DND-41 (cell line): ENCODE data around the gene FRY.

Experiments used
- ATAC-seq: fragments of 200-7000 bp; cut with Tn5 transposase; 3 replicates; pipeline ENCODE4 v1.9.1; 2021; ENCODE audit warnings: low read depth; ENCODE audit not compliant: insufficient read depth
- DNase-seq: peaks from one replicate; pipeline ENCODE4 v3.0.0-alpha.2; 2020
- H2AFZ ChIP-seq: 2 replicates; pipeline ENCODE4 v1.6.0; 2012; ENCODE audit warnings: low read depth, low read length
- H3K27ac ChIP-seq: 2 replicates; pipeline ENCODE4 v1.5.1; 2012; ENCODE audit warnings: low read length, inconsistent platforms
- H3K27me3 ChIP-seq: fragments of 200-600 bp; sonication (generic); 2 replicates; pipeline ENCODE4 v1.6.0; 2012; ENCODE audit warnings: low read length, mild to moderate bottlenecking, inconsistent platforms; ENCODE audit not compliant: insufficient read depth, poor library complexity
- H3K36me3 ChIP-seq: 2 replicates; pipeline ENCODE4 v1.5.1; 2012; ENCODE audit warnings: low read length, inconsistent platforms; ENCODE audit not compliant: insufficient read depth
- H3K4me1 ChIP-seq: 2 replicates; pipeline ENCODE4 v1.5.1; 2012; ENCODE audit warnings: mild to moderate bottlenecking, low read length; ENCODE audit not compliant: insufficient read depth
- H3K4me2 ChIP-seq: 2 replicates; pipeline ENCODE4 v1.6.0; 2012; ENCODE audit warnings: mild to moderate bottlenecking, moderate library complexity, low read length, inconsistent platforms; ENCODE audit not compliant: insufficient read depth
- H3K4me3 ChIP-seq, 2 experiments: fragments of 200-600 bp in 1 of 2; shearing (Covaris generic) in 1 of 2; 2 replicates each; pipeline ENCODE4 v1.5.1; 2012 to 2016; ENCODE audit warnings: inconsistent platforms in 2 of 2, low read length in 2 of 2, mild to moderate bottlenecking in 2 of 2, low read depth in 1 of 2, moderate library complexity in 1 of 2
- H3K79me2 ChIP-seq: 2 replicates; pipeline ENCODE4 v1.6.0; 2012; ENCODE audit warnings: low read length, inconsistent platforms; ENCODE audit not compliant: insufficient read depth
- H3K9ac ChIP-seq: 2 replicates; pipeline ENCODE4 v1.6.0; 2012; ENCODE audit warnings: low read depth, mild to moderate bottlenecking, inconsistent platforms, low read length, moderate library complexity
- H3K9me3 ChIP-seq: 2 replicates; pipeline ENCODE4 v1.5.1; 2012; ENCODE audit warnings: low read length, moderate library complexity, mild to moderate bottlenecking, inconsistent platforms; ENCODE audit not compliant: insufficient read depth, severe bottlenecking
- H4K20me1 ChIP-seq: 2 replicates; pipeline ENCODE4 v1.6.0; 2012; ENCODE audit warnings: low read length; ENCODE audit not compliant: insufficient read depth
- CTCF ChIP-seq: IDR thresholded peaks from 2 replicates; pipeline ENCODE4 v1.5.1; 2012; ENCODE audit warnings: borderline replicate concordance, low read length, moderate library complexity, mild to moderate bottlenecking; ENCODE audit not compliant: poor library complexity, severe bottlenecking; ENCODE audit errors: extremely low read depth
- EZH2 ChIP-seq: IDR thresholded peaks from 3 replicates; pipeline ENCODE4 v1.6.1; 2012; ENCODE audit warnings: borderline replicate concordance, low read depth, mild to moderate bottlenecking, moderate library complexity, low read length, inconsistent platforms; ENCODE audit not compliant: severe bottlenecking

FRY gene

GRCh38 chr13:32125221-32125689 is 93.7 kb downstream of the FRY start:
- H3K4me2 ChIP-seq = no peak overlapping the region
- DNase-seq = no peak
- H3K27ac ChIP-seq = no peak overlapping the region

DNA sequence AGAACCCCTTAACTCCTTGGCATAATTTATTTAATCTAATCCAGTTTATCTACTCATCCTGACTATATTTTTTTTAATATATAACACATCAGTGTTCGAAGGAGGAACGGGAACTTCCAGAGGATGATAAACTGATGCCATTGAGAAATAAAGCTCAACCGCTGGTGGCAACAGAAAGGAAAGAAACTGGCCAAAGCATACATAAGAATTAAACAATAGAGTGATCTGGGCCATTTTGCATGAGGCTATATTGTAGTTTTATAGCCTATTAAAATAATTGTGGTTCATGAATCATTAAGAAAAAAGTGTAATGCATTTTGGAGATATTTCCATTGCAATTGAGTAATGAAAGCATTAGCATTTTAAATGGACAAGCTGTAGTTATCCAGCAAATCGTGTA is 94.2 kb downstream of the FRY start:
- no peak for ATAC-seq
- Histone ChIP-seq H3K36me3 (no peaks in the 10 kb centered on the region), H3K4me2 (no peak overlapping the region), H3K4me1 (no peaks in the 10 kb centered on the region), H3K9ac (no peak overlapping the region), H3K27me3 (peaks cover 2% of the 10 kb centered on the region), H3K9me3 (no peaks in the 10 kb centered on the region), H3K79me2 (no peaks in the 10 kb centered on the region), H3K4me3 (no peak overlapping the region), H2AFZ (no peak overlapping the region), H4K20me1 (no peaks in the 10 kb centered on the region), H3K27ac (no peak overlapping the region)
- no peak for DNase-seq
- no peak for TF ChIP-seq EZH2
- no peak for TF ChIP-seq CTCF

More at GRCh38 chr13:32125221-32125689, 93.7 kb downstream of the FRY start:
- ATAC-seq = no peak
- H4K20me1 ChIP-seq = no peaks in the 10 kb centered on the region
- H3K9me3 ChIP-seq = no peaks in the 10 kb centered on the region
- H3K79me2 ChIP-seq = no peaks in the 10 kb centered on the region
- no peak overlapping the region for H2AFZ ChIP-seq
- peaks cover 2% of the 10 kb centered on the region for H3K27me3 ChIP-seq
- H3K36me3 ChIP-seq = no peaks in the 10 kb centered on the region
- H3K4me1 ChIP-seq = no peaks in the 10 kb centered on the region
- no peak for TF ChIP-seq CTCF
- TF ChIP-seq EZH2 = no peak
- H3K9ac ChIP-seq = no peak overlapping the region
- H3K4me3 ChIP-seq = no peak overlapping the region

DNA sequence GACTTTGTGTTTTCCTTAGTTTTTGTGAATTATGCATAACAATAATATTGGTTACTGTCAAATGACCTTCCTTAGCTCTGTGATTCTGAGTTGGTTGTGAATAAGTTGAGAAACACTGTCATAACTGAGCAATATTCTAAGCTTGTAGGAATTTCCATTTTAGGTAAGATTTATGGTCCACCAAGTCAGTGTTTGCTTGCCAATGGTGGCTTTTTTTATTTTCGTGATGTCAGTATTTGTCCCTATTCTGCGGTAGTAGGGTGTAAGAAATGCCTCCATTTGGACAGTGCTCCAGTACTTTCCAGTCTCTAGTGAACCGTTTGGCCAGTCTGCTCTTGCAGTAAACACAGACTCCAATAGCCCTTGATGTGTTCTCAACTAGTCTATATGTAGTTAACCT is 94.7 kb downstream of the FRY start:
- Histone ChIP-seq H4K20me1 (no peaks in the 10 kb centered on the region), H3K27me3 (peaks cover 2% of the 10 kb centered on the region), H2AFZ (no peak overlapping the region), H3K9me3 (no peaks in the 10 kb centered on the region), H3K4me2 (no peak overlapping the region), H3K4me3 (no peak overlapping the region), H3K36me3 (no peaks in the 10 kb centered on the region), H3K79me2 (no peaks in the 10 kb centered on the region), H3K4me1 (no peaks in the 10 kb centered on the region), H3K9ac (no peak overlapping the region), H3K27ac (no peak overlapping the region)
- DNase-seq (no peak), ATAC-seq (no peak)
- no peak for TF ChIP-seq EZH2

DNA sequence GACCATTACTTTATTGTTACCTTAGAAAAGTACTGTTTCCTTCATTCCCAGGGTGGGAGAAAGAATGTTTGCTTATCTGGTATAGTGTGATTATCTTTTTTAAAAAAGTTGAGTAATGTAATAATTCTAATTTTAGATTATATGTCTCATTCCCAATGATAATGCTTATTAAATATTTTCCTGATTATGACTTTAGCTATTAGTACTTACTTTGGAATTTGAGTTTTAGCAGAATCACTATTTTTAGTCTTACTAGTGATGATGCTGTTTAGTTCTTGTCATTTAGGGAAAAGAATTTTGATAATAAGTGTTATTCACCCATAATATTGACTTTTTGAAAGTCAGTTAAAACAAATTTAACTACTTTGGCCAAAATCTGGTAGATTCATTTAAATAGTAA is 95.2 kb downstream of the FRY start:
- Histone ChIP-seq H3K79me2 (no peaks in the 10 kb centered on the region), H2AFZ (no peak overlapping the region), H3K36me3 (no peaks in the 10 kb centered on the region), H3K4me1 (no peaks in the 10 kb centered on the region), H4K20me1 (no peaks in the 10 kb centered on the region), H3K9ac (no peak overlapping the region), H3K9me3 (no peaks in the 10 kb centered on the region), H3K27me3 (peaks cover 2% of the 10 kb centered on the region), H3K4me3 (no peak overlapping the region), H3K27ac (no peak overlapping the region), H3K4me2 (no peak overlapping the region)
- ATAC-seq (no peak), DNase-seq (no peak)
- no peak for TF ChIP-seq CTCF
- no peak for TF ChIP-seq EZH2
